GM21619 (cell line): Measurements from ENCODE around the gene MAP3K7CL.
A peak's percentile ranks its signal among the peaks of the same experiment; 100 is the strongest.

Experiments used
- ATAC-seq: cut with Tn5 transposase; IDR thresholded peaks from one replicate; pipeline ENCODE4 v1.9.1; 2021; ENCODE audit not compliant: unreplicated experiment

Gene MAP3K7CL, protein sequence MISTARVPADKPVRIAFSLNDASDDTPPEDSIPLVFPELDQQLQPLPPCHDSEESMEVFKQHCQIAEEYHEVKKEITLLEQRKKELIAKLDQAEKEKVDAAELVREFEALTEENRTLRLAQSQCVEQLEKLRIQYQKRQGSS

DNA sequence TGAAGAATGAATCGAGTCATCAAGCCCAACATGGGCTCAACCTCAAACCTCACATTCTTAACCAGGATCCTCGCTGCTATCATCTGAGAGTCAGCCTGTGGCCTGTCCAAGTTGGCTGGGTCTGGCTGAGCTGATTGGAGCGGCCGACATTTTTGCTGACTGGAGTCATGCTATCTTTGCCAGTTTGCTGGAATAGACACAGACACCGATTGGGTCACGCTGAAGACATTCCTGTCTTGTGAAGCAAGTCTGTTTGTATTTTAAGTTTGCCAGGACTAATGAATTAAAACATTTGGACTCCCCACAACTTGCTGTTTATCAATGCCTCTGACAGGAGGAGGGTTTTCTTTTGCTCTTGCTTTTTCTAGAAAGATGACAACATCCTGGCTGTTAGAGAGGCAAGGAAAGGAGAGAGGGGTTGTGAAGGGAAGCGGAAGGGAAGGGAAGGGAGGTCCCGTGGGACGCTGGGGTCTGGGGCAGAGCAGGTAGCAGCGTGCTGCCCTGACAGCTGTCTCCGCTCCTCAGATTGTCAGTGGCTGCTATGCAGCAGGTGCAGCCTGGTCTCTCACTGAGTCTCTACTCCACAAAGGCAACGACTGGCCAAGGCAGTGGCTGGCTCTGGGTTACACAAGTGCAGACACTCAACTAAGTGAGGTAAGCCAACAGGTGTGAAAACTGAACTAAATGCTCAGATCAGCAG, at the start of gene MAP3K7CL:
MAP3K7CL (plus strand) TSS at position 375 of the 700 bp plus-strand sequence. CDS start 2,701 bp downstream, outside the sequence.
- no peak for ATAC-seq

- no peak for ATAC-seq
Observed at GRCh38 chr21:29082046-29082815, 48.2 kb upstream of the MAP3K7CL start.

- ATAC-seq: no peak
Observed at GRCh38 chr21:29083306-29083705, 47.1 kb upstream of the MAP3K7CL start.

GRCh38 chr21:29084372-29084771, 46.1 kb upstream of the MAP3K7CL start:
- no peak for ATAC-seq

DNA sequence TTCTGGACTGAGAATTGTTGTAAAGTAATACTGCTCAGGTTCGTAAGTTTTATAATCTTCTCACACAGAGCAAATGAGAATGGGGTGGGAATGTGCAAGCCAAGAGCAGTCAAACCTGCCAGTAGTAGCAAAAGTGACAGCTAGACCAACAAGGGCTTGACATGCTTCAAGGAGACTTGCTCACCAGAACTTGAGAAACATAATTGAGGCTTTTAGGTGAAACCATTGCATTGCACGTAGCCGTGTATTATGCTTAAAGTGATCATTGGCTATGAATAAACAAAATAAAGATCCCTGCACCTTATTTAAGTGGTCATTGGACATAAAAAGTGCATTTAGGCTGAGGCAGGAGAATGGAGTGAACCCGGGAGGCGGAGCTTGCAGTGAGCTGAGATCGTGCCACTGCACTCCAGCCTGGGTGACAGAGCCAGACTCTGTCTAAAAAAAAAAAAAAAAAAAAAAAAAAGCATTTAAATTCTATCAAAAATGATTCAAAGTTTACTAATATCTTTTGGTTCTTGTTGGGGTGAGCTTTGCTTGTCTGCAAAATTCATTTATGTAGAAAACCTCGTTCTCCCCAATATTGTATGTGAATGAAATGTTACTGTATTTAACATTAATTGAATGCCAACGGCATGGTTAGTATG, 45.2 kb upstream of the MAP3K7CL start:
- no peak for ATAC-seq

- ATAC-seq: no peak
Observed at GRCh38 chr21:29091033-29091432, 39.4 kb upstream of the MAP3K7CL start.

GRCh38 chr21:29092102-29092959, 38.1 kb upstream of the MAP3K7CL start:
- no peak for ATAC-seq

DNA sequence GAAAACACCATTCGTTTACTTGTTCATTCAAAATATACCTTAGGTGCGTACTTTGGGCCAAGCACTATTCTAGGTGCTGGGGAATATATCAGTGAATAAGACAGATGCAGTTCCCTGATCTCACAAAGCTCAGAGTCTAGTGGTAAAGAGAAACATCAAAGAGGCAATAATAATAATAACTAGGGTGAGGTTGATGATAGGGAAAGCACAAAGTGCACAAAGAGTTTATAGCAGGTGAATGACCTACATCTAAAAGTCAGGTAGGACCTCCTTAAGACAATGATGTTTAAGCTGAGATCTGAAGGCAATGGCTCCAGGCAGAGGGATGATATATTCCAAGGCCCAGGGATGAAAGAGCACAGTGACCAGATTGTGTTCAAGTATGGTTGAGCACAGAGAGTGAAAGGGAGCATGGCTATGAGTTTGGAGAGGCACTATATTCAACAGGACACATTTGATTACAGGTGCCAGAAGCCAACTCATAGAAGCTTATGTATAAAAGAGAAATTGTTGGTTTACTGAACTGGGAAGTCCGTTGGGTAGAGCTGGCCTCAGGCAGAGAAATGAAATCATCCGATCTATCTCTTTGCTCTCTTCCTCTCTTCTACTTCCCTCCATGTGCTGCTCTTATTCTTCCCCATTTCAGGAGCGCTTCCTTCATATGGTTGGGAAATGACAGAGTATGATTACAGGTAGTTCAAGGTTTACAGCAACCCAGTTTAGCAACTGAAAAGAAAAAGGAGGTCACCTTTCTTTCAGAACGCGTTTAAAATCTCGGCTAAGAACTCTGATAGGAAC, 34.0 kb upstream of the MAP3K7CL start:
- no peak for ATAC-seq

- no peak for ATAC-seq
Observed at GRCh38 chr21:29098156-29098555, 32.3 kb upstream of the MAP3K7CL start.

DNA sequence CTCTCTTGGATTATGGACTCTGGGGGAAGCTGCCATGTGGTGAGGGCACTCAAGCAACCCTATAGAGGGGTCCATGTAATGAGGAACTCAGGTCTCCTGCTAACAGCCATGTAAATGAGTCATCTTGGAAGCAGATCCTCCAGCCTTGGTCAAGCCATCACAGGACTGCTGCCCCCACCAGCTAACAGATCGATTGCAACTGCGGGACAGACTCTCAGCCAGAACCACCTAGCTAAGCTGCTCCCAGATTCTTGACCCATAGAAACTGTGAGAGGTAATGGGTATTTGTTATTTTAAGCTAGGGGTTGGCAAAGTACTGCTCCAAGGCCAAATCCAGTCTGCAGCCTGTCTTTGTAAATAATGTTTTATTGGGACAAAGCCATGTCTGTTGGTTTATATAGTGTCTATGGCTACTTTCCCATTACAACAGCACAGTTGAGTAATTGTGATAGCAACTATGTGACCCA, 27.6 kb upstream of the MAP3K7CL start:
- ATAC-seq: no peak

- no peak for ATAC-seq
Observed at GRCh38 chr21:29104239-29104708, 26.2 kb upstream of the MAP3K7CL start.

DNA sequence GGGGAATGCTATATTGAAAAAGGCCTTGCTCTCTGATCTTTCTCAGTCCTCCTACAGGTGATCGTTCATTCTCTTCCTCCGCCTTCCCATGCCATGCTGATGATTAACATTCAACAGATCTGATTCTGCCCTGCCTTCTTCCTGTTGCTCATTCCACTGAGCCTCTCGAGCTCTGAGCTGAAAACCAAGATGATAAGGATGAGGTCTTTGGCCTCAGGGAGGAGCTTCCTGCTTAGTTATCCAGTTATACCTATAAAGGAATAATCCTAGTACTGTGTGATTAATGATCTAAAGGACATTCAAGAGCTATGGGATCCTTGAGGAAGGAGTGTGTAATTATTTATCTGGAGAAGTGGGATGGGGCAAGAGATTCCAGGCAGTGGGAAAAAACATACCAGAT, 25.2 kb upstream of the MAP3K7CL start:
- ATAC-seq: no peak

DNA sequence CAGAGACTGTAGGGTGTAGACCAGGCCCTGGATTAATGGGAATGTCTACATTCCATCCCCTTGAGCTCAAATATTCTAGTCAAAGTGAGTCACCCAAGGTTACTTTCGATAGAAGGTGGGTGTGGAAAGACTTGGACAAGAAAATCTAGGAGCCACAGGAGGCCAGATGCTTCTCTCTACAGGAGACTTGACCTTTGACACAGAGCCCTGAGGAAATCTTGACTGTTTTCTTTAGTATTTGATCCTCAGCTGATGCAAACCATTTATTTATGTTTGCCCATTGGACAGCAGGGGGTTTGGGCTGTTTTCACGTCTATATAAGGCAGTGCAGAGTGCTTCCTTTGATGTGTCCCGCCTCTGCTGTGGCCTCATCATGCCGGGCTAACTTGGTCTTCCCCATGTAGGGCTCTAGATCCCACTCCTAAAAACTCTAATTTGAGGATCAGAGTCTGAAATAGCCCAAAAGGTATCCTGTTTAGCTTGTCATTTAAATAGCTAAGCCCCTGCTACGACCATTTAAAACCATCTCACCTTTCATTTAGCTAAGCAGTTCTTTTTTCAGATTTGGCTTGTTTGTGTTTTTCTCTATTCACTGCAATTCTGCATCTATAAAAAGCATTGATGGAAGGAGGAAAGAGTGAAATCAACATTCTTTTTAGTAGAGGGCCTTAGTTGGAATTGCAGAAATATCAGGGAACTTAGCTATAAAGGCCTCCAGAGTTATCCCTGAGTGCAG, 15.5 kb upstream of the MAP3K7CL start:
- no peak for ATAC-seq

- ATAC-seq: no peak
Observed at GRCh38 chr21:29115899-29116298, 14.5 kb upstream of the MAP3K7CL start.

DNA sequence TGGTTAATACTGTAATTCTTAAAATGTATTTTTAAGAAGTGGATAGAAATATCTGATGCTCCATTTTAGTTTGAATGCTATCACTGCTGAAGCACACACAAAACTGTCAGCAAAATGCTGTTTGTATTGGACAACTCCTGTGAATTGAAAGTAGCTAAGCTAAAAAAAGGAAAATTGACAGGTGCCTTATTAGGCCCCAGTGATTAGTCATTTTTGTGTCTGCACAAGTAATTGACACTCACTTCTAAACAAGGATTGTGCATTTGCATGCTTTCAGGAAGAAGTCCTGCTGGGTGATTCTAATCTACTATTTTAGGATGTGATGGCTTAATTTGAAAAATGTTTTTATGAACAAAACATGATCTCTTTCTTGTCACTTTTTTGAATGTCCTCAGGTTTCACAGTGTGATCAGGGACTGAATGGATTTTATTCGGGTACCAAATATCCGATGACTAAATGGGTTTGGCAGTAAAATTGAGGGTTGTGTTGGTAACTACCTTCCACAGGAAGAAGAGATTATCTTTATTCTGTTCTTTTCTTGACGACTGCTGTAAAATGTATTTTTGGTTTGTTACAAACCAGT, 13.0 kb upstream of the MAP3K7CL start:
- peak; percentile 54 for ATAC-seq

- peak; percentile 51 for ATAC-seq
Observed at GRCh38 chr21:29121759-29122158, 8.7 kb upstream of the MAP3K7CL start.

- ATAC-seq: no peak
Observed at GRCh38 chr21:29124645-29125044, 5.8 kb upstream of the MAP3K7CL start.

GRCh38 chr21:29125191-29125590, 5.3 kb upstream of the MAP3K7CL start:
- ATAC-seq: peak; percentile 76

- no peak for ATAC-seq
Observed at GRCh38 chr21:29125979-29126378, 4.5 kb upstream of the MAP3K7CL start.
